ES-I3 (cell line): ENCODE data around the gene AGPAT3.

ENCODE experiments used
- H3K36me3 ChIP-seq: 2 replicates; pipeline ENCODE4 v1.6.1; 2013; ENCODE audit warnings: mild to moderate bottlenecking, low read length, control low read depth, moderate library complexity; ENCODE audit not compliant: insufficient read depth
- H3K4me1 ChIP-seq: 2 replicates; pipeline ENCODE4 v1.6.1; 2013; ENCODE audit warnings: mild to moderate bottlenecking, control low read depth, low read length; ENCODE audit not compliant: insufficient read depth
- H3K9ac ChIP-seq: 2 replicates; pipeline ENCODE4 v1.6.1; 2013; ENCODE audit warnings: low read depth, mild to moderate bottlenecking, low read length, moderate library complexity
- H3K9me3 ChIP-seq: 2 replicates; pipeline ENCODE4 v1.6.1; 2013; ENCODE audit warnings: mild to moderate bottlenecking, low read length, moderate library complexity; ENCODE audit not compliant: control insufficient read depth, insufficient read depth

AGPAT3 gene

DNA sequence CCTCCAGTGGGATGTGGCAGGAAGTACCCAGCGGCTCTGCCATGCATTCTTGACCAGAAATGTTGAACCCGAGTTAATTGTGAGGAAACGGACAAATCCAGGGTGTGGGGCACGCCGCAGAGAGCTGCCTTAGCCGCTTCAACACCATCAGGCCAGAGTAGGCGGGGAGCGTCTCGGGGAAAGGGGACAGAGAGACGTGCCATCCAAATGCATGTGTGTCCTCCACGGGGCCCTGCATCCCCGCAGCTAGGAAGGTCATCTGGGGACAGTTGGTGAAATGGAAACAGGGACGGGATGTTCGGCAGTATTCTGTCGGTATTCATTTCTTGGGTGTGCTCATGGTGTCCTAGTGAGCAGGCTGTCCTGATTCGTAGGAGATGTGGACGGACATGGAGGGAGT, 88.0 kb downstream of the AGPAT3 start:
- H3K36me3 ChIP-seq = no peaks in the 10 kb centered on the region
- no peaks in the 10 kb centered on the region for H3K4me1 ChIP-seq
- no peak overlapping the region for H3K9ac ChIP-seq
- no peaks in the 10 kb centered on the region; the same call in 1 of the 2 replicates for H3K9me3 ChIP-seq

DNA sequence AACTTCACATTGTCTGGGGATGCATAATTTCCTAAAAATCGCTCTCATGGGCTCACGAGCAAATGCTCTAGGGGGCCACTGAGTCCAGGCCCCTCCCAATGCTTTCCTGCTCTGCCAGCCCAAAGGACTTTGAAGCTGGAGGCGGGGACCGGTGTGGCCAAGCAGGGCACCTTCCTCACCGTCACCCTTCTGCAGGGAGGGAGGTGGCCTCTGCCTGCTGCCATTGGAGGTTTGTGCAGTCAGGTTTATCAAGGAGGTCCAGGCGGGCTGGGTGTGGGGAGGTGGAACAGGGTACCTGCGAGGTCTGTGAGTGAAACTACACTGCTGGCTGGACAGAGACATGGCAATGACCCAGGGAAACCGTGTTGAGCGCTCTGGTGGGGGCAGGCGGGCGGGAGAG, 89.0 kb downstream of the AGPAT3 start:
- Histone ChIP-seq H3K36me3 (no peaks in the 10 kb centered on the region), H3K4me1 (no peaks in the 10 kb centered on the region), H3K9me3 (no peaks in the 10 kb centered on the region; the same call in 1 of the 2 replicates), H3K9ac (no peak overlapping the region)

DNA sequence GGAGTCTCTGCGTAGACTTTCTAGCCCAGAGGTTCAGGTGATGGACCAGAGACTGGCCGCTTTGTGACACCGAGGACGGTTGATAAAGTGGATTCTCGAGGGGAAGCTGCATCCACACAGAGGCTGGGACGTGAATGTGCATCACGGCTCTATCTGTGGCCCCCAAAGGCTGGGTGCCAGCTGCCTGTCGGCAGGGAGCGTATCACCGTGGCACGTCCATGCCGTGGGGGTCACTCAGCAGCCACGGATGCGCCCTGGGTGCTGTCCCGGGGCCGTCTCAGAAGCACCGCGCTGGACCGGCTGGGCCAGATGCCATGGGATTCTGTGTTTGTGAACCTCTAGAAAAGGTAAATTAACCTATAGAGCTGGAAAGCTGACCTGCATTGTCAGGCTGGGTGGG, 89.9 kb downstream of the AGPAT3 start:
- Histone ChIP-seq H3K9me3 (no peaks in the 10 kb centered on the region), H3K4me1 (no peaks in the 10 kb centered on the region), H3K9ac (no peak overlapping the region)

DNA sequence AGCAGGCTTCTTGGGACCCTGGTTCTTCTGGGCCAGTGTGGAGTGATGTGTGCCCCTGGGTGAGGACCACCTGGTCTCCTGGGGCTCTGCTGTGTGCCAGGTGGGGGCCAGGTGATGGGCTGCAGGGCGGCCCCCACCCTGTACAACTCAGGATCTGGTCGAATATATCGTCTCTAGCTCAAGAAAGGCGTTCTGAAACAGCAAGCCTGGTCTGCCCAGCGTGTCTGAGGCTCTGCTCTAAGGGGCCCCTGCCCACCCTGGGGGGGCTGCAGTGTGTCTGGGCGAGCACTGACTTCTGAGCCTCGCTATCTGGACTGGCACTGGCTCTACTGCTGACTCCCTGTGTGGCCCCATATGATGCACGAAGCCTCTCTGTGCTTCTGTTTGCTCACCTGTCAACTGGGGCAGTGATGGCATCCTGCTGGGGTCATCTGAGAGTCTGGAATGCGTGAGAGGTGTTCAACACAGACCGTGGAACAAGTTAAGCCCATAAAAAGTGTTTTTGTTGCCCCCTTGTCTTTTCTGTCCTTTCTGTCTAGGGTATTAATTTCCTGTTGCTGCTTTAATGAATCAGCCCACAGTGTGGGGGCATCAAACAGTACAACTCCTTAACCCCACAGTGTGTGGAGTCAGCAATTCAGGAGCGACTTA, 91.1 kb downstream of the AGPAT3 start:
- H3K9ac ChIP-seq = no peak overlapping the region
- no peaks in the 10 kb centered on the region for H3K9me3 ChIP-seq
- no peaks in the 10 kb centered on the region for H3K4me1 ChIP-seq
- no peaks in the 10 kb centered on the region for H3K36me3 ChIP-seq

More for the DNA sequence above, 89.9 kb downstream of the AGPAT3 start:
- no peaks in the 10 kb centered on the region for H3K36me3 ChIP-seq

DNA sequence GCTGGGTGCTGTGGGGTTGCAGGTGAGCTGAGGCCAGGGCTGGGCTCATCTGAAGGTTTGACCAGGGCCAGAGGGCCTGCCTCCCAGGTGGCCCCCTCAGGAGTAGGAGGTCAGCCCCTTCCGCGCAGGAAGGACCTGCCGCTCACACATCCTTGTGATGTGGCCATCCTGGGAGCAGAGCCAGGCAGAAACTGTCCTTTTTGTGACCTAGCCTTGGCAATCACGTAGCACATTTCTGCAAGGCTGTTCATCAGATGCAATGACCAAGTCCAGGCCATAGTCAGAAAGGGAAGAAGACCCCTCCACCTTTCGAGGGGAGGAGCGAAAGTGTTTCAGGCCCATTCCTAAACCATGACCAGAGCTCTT, 91.6 kb downstream of the AGPAT3 start:
- Histone ChIP-seq H3K4me1 (no peaks in the 10 kb centered on the region), H3K36me3 (no peaks in the 10 kb centered on the region), H3K9ac (no peak overlapping the region), H3K9me3 (no peaks in the 10 kb centered on the region)

DNA sequence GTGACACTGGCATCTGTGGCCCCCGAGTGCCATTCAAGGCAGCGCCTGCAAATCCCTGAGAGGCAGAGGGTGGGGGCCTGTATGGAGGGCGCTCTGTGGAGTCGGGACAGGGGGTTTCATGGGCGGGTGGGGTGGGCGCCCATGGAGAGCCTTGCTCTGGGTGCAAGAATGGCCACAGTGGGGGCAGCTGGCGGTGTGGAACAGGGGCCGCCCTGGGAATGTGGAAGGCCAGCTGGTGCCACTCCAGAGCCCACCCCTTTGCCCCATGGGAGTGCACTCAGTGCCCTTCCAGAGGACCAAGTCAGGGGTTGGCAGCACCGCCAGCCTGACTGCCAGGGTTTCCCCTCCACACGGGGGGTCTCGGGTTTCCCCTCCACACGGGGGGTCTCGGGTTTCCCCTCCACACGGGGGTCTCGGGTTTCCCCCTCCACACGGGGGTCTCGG, 92.1 kb downstream of the AGPAT3 start:
- Histone ChIP-seq H3K36me3 (no peaks in the 10 kb centered on the region), H3K9me3 (no peaks in the 10 kb centered on the region), H3K4me1 (no peaks in the 10 kb centered on the region), H3K9ac (no peak overlapping the region)

DNA sequence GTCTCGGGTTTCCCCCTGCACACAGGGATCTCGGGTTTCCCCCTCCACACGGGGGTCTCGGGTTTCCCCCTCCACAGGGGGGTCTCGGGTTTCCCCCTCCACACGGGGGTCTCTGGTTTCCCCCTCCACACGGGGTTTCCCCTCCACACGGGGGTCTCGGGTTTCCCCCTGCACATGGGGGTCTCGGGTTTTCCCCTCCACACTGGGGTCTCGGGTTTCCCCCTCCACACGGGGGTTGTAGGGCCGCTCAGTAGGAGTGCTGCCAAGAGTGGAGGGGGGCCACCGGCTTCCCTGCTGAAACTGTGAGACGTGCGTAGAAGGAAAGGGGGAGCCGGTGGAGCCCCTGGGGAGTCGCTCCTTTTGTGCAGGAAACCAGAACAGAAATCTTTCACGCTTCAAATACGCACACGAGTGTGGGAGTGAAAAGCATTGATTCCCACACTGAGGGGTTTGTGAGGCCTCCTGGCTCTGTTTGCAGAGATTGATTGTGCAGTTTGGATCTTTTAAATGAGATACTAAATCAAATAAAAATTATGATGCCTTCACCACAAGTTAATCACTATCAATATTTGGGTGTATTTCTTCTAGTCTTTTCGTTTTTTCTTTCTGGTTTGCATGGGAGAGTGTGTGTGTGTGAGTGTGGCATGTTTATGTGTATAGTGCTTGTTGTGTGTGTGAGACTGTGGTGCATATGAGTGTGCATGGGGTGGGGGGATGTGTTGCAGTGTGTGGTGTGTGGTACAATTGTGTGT, 92.8 kb downstream of the AGPAT3 start:
- no peaks in the 10 kb centered on the region; the same call in 1 of the 2 replicates for H3K36me3 ChIP-seq
- no peaks in the 10 kb centered on the region for H3K4me1 ChIP-seq
- H3K9me3 ChIP-seq = no peaks in the 10 kb centered on the region
- no peak overlapping the region for H3K9ac ChIP-seq

DNA sequence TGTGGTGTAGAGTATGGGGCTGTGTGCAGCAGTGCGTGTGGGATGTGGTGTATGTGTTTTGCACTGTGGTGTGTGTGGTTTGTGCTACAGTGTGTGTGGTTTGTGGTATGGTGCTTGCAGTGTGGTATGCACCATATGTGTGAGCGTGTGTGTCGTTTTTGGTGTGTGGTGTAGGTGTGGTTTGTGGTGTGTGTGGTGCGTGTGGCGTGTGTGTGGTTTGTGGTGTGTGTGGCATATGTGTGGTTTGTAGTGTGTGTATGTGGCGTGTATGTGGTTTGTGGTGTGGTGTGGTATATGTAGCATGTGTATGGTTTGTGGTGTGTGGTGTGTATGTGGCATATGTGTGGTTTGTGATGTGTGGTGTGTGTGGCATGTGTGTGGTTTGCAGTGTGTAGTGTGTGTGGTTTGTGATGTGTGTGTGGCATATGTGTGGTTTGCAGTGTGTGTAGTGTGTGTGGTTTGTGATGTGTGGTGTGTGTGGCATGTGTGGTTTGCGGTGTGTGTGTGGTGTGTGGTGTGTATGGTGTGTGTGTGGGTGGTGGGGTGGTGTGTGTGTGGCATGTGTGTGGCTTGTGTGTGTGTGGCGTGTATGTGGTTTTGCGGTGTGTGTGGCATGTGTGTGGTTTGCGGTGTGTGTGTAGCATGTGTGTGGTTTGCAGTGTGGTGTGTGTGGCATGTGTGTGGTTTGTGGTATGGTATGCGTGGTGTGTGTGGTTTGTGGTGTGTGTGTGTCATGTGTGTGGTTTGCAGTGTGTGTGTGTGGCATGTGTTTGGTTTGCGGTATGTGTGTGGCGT, 93.5 kb downstream of the AGPAT3 start:
- no peaks in the 10 kb centered on the region; the same call in 1 of the 2 replicates for H3K9me3 ChIP-seq
- no peaks in the 10 kb centered on the region for H3K4me1 ChIP-seq
- H3K9ac ChIP-seq = no peak overlapping the region
- H3K36me3 ChIP-seq = no peaks in the 10 kb centered on the region; the same call in 1 of the 2 replicates

DNA sequence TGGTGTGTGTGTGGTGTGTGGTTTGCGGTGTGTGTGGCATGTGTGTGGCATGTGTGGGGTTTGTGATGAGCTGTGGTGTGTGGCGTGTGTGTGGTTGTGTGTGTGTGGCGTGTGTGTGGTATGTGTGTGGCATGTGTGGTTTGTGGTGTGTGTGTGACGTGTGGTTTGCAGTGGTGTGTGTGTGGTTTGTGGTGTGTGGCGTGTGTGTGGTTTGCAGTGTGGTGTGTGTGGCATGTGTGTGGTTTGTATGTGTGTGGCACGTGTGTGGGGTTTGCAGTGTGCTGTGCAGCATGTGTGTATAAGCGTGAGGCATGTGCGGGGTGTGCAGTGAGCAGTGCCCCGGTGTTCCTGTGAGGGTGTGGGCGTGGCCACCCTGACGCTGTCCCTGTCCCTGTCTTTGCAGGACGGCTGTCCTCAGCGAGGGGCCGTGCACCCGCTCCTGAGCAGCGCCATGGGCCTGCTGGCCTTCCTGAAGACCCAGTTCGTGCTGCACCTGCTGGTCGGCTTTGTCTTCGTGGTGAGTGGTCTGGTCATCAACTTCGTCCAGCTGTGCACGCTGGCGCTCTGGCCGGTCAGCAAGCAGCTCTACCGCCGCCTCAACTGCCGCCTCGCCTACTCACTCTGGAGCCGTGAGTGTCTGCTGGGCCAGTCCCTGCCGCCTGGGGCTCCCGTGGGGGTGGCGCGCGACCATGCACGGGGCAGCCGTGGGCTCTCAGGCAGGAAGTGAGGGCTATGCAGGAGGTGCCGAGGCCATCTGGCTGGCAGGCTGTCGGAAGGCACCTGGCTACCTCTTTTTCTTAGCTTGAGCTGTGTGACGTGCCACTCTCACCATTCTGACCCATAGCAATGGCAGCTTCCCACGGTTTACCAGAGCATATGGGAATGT, 94.5 kb downstream of the AGPAT3 start:
- Histone ChIP-seq H3K9ac (no peak overlapping the region), H3K4me1 (no peaks in the 10 kb centered on the region), H3K36me3 (no peaks in the 10 kb centered on the region; the same call in 1 of the 2 replicates), H3K9me3 (no peaks in the 10 kb centered on the region; the same call in 1 of the 2 replicates)

DNA sequence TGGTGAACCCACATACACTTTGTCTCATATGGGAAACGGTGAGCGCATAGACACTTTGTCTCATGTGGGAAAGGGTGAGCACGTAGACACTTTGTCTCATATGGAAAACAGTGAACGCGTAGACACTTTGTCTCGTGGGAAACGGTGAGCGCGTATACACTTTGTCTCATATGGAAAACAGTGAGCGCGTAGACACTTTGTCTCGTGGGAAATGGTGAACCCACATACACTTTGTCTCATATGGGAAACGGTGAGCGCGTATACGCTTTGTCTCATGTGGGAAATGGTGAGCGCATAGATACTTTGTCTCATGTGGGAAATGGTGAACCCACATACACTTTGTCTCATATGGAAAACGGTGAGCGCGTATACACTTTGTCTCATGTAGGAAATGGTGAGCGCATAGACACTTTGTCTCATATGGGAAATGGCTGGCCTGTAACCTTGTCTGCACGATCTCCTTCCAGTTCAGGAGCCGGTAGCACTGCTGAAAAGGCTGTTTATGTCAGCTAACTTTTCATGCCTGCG, 96.4 kb downstream of the AGPAT3 start:
- Histone ChIP-seq H3K36me3 (no peaks in the 10 kb centered on the region; the same call in 1 of the 2 replicates), H3K4me1 (no peaks in the 10 kb centered on the region), H3K9me3 (no peaks in the 10 kb centered on the region; the same call in 1 of the 2 replicates), H3K9ac (no peak overlapping the region)

DNA sequence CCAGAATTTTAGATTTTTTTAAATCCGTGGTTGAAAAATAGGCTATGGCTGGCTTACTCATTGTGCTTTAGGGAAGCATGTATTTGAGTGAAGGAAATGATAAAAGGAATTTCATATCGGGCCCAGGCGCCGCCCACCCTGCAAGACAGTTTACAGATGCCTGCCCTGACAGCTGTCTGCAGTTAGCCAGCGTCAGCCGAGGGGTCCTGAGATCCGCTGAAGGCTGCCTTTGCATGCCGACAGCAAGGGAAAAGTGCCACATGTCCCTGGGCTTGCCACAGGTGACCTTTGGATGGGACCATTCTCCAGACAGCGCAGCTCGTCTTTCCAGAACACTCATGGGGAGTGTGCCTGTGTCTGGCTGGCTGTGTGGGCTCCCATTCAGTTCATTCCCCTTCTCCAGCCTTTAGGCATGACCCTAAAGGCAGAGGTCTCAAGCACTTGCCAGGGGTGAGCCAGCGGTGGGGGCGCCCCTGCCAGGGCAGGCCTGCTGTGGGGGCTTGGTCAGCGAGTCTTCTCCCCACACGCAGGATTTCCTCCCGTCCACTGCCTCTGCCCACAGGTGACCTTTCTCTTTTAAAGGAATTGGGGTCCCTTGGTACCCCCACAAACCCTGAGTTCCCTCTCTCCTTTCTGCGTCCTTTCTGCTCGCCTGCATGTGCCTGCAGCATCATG, 101.0 kb downstream of the AGPAT3 start:
- Histone ChIP-seq H3K36me3 (no peaks in the 10 kb centered on the region; the same call in 1 of the 2 replicates), H3K9me3 (no peaks in the 10 kb centered on the region; the same call in 1 of the 2 replicates), H3K9ac (no peak overlapping the region), H3K4me1 (no peaks in the 10 kb centered on the region)

DNA sequence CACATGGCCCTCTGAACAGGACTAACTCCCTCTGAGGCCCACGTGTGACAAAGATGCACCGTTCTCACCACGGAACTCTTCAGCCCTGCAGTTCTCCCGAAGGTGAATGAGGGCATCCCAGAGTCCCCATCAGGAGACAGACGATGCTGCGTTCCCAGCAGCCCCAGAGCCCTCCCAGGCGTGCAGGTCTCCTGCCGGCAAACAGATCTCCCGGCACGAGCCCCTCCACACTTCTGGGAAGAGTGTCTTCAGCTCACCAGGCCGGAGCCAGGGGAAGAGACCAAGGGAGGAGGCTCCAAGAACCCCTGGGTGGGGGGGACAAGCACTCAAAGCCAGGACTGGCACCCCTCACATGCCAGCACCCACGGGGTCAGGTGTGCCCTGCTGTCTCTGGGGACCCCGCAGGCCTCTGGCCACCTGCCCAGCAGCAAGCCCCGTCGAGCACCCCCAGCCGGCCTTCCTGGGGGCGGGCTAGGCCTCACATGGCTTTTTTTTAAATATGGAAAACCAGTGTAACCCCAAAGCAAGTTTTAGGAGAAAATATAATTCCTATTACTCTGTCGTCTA, 102.0 kb downstream of the AGPAT3 start:
- H3K9me3 ChIP-seq = no peaks in the 10 kb centered on the region; the same call in 1 of the 2 replicates
- H3K4me1 ChIP-seq = no peaks in the 10 kb centered on the region
- H3K36me3 ChIP-seq = peaks cover 4% of the 10 kb centered on the region; the same call in 1 of the 2 replicates
- no peak overlapping the region for H3K9ac ChIP-seq

DNA sequence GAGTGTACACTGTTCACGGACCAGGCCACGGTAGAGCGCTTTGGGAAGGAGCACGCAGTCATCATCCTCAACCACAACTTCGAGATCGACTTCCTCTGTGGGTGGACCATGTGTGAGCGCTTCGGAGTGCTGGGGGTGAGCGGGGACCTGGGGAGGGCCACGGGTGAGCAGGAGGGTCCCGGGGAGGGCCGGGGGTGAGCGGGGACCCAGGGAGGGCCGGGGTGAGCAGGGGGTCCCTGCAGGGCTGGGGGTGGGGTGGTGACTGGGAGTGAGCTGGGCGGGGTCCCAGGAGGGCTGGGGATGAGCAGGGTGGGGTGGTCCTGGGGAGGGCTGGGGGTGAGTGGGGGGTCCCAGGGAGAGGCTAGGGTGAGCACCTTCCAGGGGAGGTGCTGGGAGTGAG, 103.0 kb downstream of the AGPAT3 start:
- no peak overlapping the region for H3K9ac ChIP-seq
- no peaks in the 10 kb centered on the region; the same call in 1 of the 2 replicates for H3K9me3 ChIP-seq
- 0 out of 2 replicates have a peak, but pooled peaks cover 4% of the 10 kb centered on the region for H3K36me3 ChIP-seq
- H3K4me1 ChIP-seq = no peaks in the 10 kb centered on the region
